ENCODE measurements around the gene TYROBP. TPM values are rescaled to one million over a fixed set of nuclear protein-coding genes. Genes with fewer than 3 reads are reported as not detected.
A peak's percentile ranks its signal among the peaks of the same experiment; 100 is the strongest.
"Not testable (repeated sequence)": the region's sequence is repeated elsewhere in the genome, so short reads cannot be mapped to it uniquely, and the experiment has no call there.

Gene TYROBP
- total and polyA plus RNA-seq, 2 donors, result 52.6 to 162 TPM

DNA sequence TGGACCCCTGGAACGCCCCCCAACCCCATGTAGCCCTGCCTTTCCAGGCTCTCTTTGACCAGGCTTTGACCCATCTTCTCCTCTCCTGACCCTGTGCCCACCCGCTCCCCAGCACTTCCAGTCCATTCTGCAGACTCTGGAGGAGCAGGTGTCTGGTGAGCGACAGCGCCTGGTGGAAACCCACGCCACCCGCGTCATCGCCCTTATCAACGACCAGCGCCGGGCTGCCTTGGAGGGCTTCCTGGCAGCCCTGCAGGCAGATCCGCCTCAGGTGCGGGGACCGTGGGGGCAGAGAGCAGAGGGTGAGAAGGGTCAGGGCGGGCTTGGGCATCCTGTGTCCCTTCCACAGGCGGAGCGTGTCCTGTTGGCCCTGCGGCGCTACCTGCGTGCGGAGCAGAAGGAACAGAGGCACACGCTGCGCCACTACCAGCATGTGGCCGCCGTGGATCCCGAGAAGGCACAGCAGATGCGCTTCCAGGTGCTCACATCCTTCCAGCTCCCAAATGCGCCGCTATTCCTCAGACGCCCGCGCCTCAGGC is 33.6 kb downstream of the TYROBP start:
- no peaks in the 10 kb centered on the region for H3K9me3 ChIP-seq (ENCODE audit: control insufficient read depth in 2 of 2, insufficient read depth in 1 of 2, low read length in 1 of 2)
- WGBS, result 95% methylated on average over 32 of the region's 32 CpGs
- H3K36me3 ChIP-seq (ENCODE audit: control insufficient read depth in 2 of 2, insufficient read depth in 2 of 2, low read length in 1 of 2), result no peaks in the 10 kb centered on the region
- H3K27ac ChIP-seq (ENCODE audit: low read depth in 1 of 2, low read length in 1 of 2), result no peak overlapping the region
- H3K4me3 ChIP-seq (ENCODE audit: low read length in 2 of 2), result no peak overlapping the region
- peaks cover 4 to 38% of the 10 kb centered on the region in 2 donors for H3K27me3 ChIP-seq (ENCODE audit: control insufficient read depth in 2 of 2, insufficient read depth in 1 of 2, low read length in 1 of 2)
- no peak for DNase-seq (ENCODE audit: low read depth in 6 of 9, low spot score in 9 of 9)
- peaks cover 4 to 5% of the 10 kb centered on the region in 2 donors for H3K4me1 ChIP-seq (ENCODE audit: control insufficient read depth in 2 of 2, insufficient read depth in 2 of 2, low read length in 2 of 2)

DNA sequence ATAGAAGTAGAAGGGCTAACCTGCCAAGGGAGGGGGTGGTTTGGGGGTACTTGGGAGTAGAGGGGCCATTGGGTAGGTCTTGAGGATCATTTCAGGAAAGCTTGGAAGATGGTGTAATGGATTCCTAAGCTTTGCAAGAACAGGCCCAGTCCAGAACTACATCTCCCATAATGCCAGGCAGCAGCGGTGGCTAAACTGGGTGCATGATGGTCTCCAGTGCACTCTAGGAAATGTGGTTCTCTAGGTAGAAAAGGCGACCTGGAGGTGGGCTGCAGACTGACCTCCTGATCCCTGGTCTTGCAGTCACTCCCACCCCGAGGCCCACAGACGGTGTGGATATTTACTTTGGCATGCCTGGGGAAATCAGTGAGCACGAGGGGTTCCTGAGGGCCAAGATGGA is 35.9 kb downstream of the TYROBP start:
- Histone ChIP-seq H3K36me3 (ENCODE audit: control insufficient read depth in 2 of 2, insufficient read depth in 2 of 2, low read length in 1 of 2) (no peaks in the 10 kb centered on the region), H3K27me3 (ENCODE audit: control insufficient read depth in 2 of 2, insufficient read depth in 1 of 2, low read length in 1 of 2) (peaks cover 19 to 47% of the 10 kb centered on the region in 2 donors), H3K9me3 (ENCODE audit: control insufficient read depth in 2 of 2, insufficient read depth in 1 of 2, low read length in 1 of 2) (no peaks in the 10 kb centered on the region), H3K4me1 (ENCODE audit: control insufficient read depth in 2 of 2, insufficient read depth in 2 of 2, low read length in 2 of 2) (peaks cover 6 to 12% of the 10 kb centered on the region in 2 donors), H3K4me3 (ENCODE audit: low read length in 2 of 2) (no peak overlapping the region), H3K27ac (ENCODE audit: low read depth in 1 of 2, low read length in 1 of 2) (no peak overlapping the region)
- no peak for DNase-seq (ENCODE audit: low read depth in 6 of 9, low spot score in 9 of 9)
- WGBS, result 91% methylated on average over 5 of the region's 5 CpGs

DNA sequence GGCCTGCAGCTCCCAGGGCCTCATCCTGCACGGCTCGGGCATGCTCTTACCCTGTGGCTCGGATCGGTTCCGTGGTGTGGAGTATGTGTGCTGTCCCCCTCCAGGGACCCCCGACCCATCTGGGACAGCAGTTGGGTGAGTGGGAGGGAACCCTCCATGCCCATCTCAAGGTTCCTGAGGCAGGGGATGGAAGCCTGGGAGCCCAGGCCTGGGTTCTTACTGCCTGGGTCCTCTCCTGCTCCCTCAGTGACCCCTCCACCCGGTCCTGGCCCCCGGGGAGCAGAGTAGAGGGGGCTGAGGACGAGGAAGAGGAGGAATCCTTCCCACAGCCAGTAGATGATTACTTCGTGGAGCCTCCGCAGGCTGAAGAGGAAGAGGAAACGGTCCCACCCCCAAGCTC is 36.5 kb downstream of the TYROBP start:
- 71% methylated on average over 12 of the region's 12 CpGs for WGBS
- H3K27me3 ChIP-seq (ENCODE audit: control insufficient read depth in 2 of 2, insufficient read depth in 1 of 2, low read length in 1 of 2), result peaks cover 23 to 52% of the 10 kb centered on the region in 2 donors

DNA sequence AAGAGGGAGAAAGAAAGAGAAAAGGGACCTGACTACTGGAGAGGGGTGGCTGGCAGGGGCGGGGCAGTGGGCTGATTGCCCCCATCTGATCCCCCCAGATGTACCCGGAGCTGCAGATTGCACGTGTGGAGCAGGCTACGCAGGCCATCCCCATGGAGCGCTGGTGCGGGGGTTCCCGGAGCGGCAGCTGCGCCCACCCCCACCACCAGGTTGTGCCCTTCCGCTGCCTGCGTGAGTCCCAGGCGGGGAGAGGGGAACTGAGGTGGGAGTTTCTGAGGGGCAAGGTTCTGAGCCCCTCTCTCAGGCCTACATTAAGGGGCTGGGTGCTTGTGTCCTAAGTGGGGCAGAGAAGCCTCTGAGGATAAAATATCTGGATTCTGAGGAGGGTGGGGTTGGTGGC is 37.3 kb downstream of the TYROBP start:
- Histone ChIP-seq H3K4me3 (ENCODE audit: low read length in 2 of 2) (no peak overlapping the region), H3K9me3 (ENCODE audit: control insufficient read depth in 2 of 2, insufficient read depth in 1 of 2, low read length in 1 of 2) (no peaks in the 10 kb centered on the region), H3K36me3 (ENCODE audit: control insufficient read depth in 2 of 2, insufficient read depth in 2 of 2, low read length in 1 of 2) (no peaks in the 10 kb centered on the region), H3K4me1 (ENCODE audit: control insufficient read depth in 2 of 2, insufficient read depth in 2 of 2, low read length in 2 of 2) (peaks cover 6 to 12% of the 10 kb centered on the region in 2 donors), H3K27ac (ENCODE audit: low read depth in 1 of 2, low read length in 1 of 2) (no peak overlapping the region), H3K27me3 (ENCODE audit: control insufficient read depth in 2 of 2, insufficient read depth in 1 of 2, low read length in 1 of 2) (peaks cover 26 to 60% of the 10 kb centered on the region in 2 donors)
- no peak for DNase-seq (ENCODE audit: low read depth in 6 of 9, low spot score in 9 of 9)
- 66% methylated on average over 12 of the region's 12 CpGs for whole genome bisulfite sequencing

More for the DNA sequence above, 36.5 kb downstream of the TYROBP start:
- no peak for DNase-seq (ENCODE audit: low read depth in 6 of 9, low spot score in 9 of 9)
- no peaks in the 10 kb centered on the region for H3K9me3 ChIP-seq (ENCODE audit: control insufficient read depth in 2 of 2, insufficient read depth in 1 of 2, low read length in 1 of 2)
- H3K36me3 ChIP-seq (ENCODE audit: control insufficient read depth in 2 of 2, insufficient read depth in 2 of 2, low read length in 1 of 2), result no peaks in the 10 kb centered on the region
- H3K27ac ChIP-seq (ENCODE audit: low read depth in 1 of 2, low read length in 1 of 2), result no peak overlapping the region
- no peak overlapping the region for H3K4me3 ChIP-seq (ENCODE audit: low read length in 2 of 2)
- H3K4me1 ChIP-seq (ENCODE audit: control insufficient read depth in 2 of 2, insufficient read depth in 2 of 2, low read length in 2 of 2), result peaks cover 6 to 12% of the 10 kb centered on the region in 2 donors

DNA sequence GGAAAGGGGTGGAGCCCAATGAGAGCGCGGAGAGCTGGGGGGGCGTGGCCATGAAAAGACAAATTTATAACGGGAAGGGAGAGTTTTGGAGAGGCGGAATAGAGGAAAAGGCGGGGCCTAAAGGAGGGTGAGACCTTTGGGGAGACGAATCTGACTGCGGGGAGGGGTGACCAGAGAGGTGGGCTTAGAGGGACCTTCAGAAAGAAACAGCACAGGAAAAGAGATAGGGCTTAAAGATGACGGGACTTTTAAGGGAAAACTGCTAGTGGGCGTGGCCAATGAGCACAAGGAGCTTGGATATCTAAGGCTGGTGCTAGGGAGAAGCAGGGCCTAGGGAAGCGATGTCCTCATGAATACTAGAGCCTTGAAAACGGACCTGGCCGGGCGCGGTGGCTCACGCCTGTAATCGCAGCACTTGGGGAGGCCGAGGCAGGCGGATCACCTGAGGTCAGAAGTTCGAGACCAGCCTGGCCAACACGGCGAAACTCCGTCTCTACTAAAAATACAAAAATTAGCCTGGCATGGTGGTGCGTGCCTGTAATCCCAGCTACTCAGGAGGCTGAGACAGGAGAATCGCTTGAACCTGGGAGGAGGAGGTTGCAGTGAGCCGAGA is 37.9 kb downstream of the TYROBP start:
- not testable (repeated sequence) for DNase-seq (ENCODE audit: low read depth in 6 of 9, low spot score in 9 of 9); H3K4me3 ChIP-seq (ENCODE audit: low read length in 2 of 2); H3K9me3 ChIP-seq (ENCODE audit: control insufficient read depth in 2 of 2, insufficient read depth in 1 of 2, low read length in 1 of 2); H3K27ac ChIP-seq (ENCODE audit: low read depth in 1 of 2, low read length in 1 of 2); H3K36me3 ChIP-seq (ENCODE audit: control insufficient read depth in 2 of 2, insufficient read depth in 2 of 2, low read length in 1 of 2)
- WGBS, result 36% methylated on average over 26 of the region's 26 CpGs
- H3K27me3 ChIP-seq (ENCODE audit: control insufficient read depth in 2 of 2, insufficient read depth in 1 of 2, low read length in 1 of 2), result peaks cover 26 to 66% of the 10 kb centered on the region in 2 donors
- peaks cover 6 to 12% of the 10 kb centered on the region in 2 donors for H3K4me1 ChIP-seq (ENCODE audit: control insufficient read depth in 2 of 2, insufficient read depth in 2 of 2, low read length in 2 of 2)

DNA sequence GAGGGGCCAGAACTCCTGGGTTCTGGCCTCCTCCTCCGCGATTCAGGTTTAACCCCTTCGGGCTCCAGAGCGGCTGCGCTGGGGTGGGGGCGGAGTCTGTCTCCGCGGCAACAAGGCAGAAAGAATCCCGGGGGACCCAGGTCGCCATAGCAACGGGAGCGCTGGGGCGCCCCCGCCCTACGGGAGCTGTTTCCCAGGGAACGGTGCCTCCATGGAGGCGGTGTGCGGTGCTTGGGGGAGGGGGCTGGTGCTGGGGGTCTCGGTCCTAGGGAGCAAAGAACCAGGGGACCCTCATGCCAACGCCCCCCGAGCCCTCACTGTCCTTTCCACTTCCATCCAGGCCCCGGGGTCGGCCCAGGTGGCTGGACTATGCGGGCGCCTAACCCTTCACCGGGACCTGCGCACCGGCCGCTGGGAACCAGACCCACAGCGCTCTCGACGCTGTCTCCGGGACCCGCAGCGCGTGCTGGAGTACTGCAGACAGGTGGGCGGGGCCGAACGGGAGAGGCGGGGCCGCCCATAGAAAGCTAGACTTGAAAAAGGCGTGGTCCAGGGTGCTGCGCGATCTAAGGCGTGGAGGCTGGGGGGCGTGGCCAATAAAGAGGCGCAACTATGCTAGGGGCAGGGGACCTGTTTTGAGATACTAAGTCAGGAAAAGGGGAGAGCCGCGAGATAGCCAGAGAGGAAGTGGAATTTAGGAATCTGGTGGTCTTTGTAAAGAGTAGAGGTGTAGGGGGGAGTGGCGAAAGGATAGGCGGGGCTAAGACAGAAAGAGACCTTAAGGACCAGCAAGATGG is 38.6 kb downstream of the TYROBP start:
- Histone ChIP-seq H3K36me3 (ENCODE audit: control insufficient read depth in 2 of 2, insufficient read depth in 2 of 2, low read length in 1 of 2) (no peaks in the 10 kb centered on the region), H3K27me3 (ENCODE audit: control insufficient read depth in 2 of 2, insufficient read depth in 1 of 2, low read length in 1 of 2) (peaks cover 26 to 70% of the 10 kb centered on the region in 2 donors), H3K9me3 (ENCODE audit: control insufficient read depth in 2 of 2, insufficient read depth in 1 of 2, low read length in 1 of 2) (no peaks in the 10 kb centered on the region), H3K27ac (ENCODE audit: low read depth in 1 of 2, low read length in 1 of 2) (no peak overlapping the region), H3K4me3 (ENCODE audit: low read length in 2 of 2) (no peak overlapping the region), H3K4me1 (ENCODE audit: control insufficient read depth in 2 of 2, insufficient read depth in 2 of 2, low read length in 2 of 2) (peaks cover 6 to 12% of the 10 kb centered on the region in 2 donors)
- 4% methylated on average over 51 of the region's 51 CpGs for WGBS
- peak in 7 of 9 donors; percentile 26 to 78 (median 54) for DNase-seq (ENCODE audit: low read depth in 6 of 9, low spot score in 9 of 9)

DNA sequence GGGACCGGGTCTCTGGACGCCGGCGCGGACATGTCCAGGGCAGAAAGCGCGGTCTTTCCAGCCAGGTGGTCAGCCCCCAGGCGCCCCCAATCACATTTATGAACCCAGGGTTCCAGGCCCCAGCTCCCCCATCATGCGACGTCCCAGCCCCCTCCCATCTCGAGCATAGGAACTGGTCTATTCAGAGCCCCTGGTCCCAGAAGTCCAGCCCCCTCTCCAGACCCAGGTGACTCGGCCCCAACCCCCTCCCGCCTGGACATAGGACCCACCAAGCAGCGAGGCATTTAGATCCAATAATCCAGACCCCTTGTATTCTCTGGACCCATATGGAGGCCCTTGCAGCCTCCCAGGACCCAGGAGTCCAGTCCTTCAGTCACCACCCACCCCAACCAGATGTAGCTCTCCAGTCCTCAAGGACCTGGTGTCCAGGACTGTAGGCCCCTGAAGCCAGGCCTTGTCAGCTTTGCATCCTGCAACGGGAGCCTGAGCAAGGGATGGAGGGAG is 39.2 kb downstream of the TYROBP start:
- peaks cover 6 to 12% of the 10 kb centered on the region in 2 donors for H3K4me1 ChIP-seq (ENCODE audit: control insufficient read depth in 2 of 2, insufficient read depth in 2 of 2, low read length in 2 of 2)
- 3% methylated on average over 15 of the region's 15 CpGs for WGBS
- H3K27me3 ChIP-seq (ENCODE audit: control insufficient read depth in 2 of 2, insufficient read depth in 1 of 2, low read length in 1 of 2), result peaks cover 26 to 69% of the 10 kb centered on the region in 2 donors
- peak overlapping the region in 1 of 2 donors; percentile 42 for H3K4me3 ChIP-seq (ENCODE audit: low read length in 2 of 2)
- DNase-seq (ENCODE audit: low read depth in 6 of 9, low spot score in 9 of 9), result no peak
- no peak overlapping the region for H3K27ac ChIP-seq (ENCODE audit: low read depth in 1 of 2, low read length in 1 of 2)
- no peaks in the 10 kb centered on the region for H3K9me3 ChIP-seq (ENCODE audit: control insufficient read depth in 2 of 2, insufficient read depth in 1 of 2, low read length in 1 of 2)
- no peaks in the 10 kb centered on the region for H3K36me3 ChIP-seq (ENCODE audit: control insufficient read depth in 2 of 2, insufficient read depth in 2 of 2, low read length in 1 of 2)

DNA sequence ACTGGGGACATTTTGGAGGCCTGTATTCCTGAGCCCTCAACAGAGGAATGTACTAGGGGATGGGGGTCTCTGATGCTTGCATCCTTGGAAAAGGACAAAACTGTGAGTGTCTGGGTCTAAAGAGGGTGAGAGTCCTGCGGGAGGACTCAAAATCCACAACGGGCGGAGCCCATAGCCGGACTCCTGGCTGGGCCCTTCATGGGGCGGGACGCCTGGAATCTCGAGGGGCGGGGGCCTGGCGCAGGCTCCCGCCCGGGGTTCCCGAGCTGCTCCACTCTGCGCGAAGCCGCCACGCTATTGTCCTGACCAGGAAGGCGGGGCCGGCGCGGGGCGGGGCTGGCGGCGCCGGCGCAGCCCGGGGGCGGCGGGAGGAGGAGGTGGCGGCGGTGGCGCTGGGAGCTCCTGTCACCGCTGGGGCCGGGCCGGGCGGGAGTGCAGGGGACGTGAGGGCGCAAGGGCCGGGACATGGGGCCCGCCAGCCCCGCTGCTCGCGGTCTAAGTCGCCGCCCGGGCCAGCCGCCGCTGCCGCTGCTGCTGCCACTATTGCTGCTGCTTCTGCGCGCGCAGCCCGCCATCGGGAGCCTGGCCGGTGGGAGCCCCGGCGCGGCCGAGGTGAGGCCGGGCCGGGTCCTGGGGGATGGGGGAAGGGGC is 39.8 kb downstream of the TYROBP start, which contains the start of gene APLP1:
APLP1 (plus strand) TSS at position 403 of the 651 bp plus-strand sequence; CDS start at position 466, 63 bp downstream.
- no peaks in the 10 kb centered on the region for H3K9me3 ChIP-seq (ENCODE audit: control insufficient read depth in 2 of 2, insufficient read depth in 1 of 2, low read length in 1 of 2)
- H3K27ac ChIP-seq (ENCODE audit: low read depth in 1 of 2, low read length in 1 of 2), result no peak within 1 kb of the TSS
- WGBS, result 2% methylated on average over 60 of the region's 60 CpGs
- peak within 1 kb of the TSS in 1 of 2 donors; percentile 42 for H3K4me3 ChIP-seq (ENCODE audit: low read length in 2 of 2)
- H3K27me3 ChIP-seq (ENCODE audit: control insufficient read depth in 2 of 2, insufficient read depth in 1 of 2, low read length in 1 of 2), result peaks cover 26 to 69% of the 10 kb centered on the region in 2 donors
- H3K4me1 ChIP-seq (ENCODE audit: control insufficient read depth in 2 of 2, insufficient read depth in 2 of 2, low read length in 2 of 2), result peaks cover 6 to 12% of the 10 kb centered on the region in 2 donors
- DNase-seq (ENCODE audit: low read depth in 6 of 9, low spot score in 9 of 9), result peak in 1 of 9 donors; percentile 37
- no peaks in the 10 kb centered on the region for H3K36me3 ChIP-seq (ENCODE audit: control insufficient read depth in 2 of 2, insufficient read depth in 2 of 2, low read length in 1 of 2)
